B cell (primary cell): ENCODE results near the gene COQ10A. TPM values are rescaled to one million over a fixed set of nuclear protein-coding genes. Genes with fewer than 3 reads are reported as not detected.
A peak's percentile ranks its signal among the peaks of the same experiment; 100 is the strongest.

Source experiments
- ATAC-seq: fragments of 200-7000 bp; cut with Tn5 transposase; one replicate; pipeline ENCODE4 v1.10.0; 2021; ENCODE audit warnings: low read depth, mild to moderate bottlenecking, moderate number of reproducible peaks, moderate library complexity
- CTCF ChIA-PET: fragments of 350-600 bp; sonication (Branson Sonifier 250); formaldehyde crosslinking; loops from one replicate; lab custom pipeline; 2021; ENCODE audit warnings: antibody characterized with exemption, inconsistent platforms; lab: Charles Lee
- POLR2A ChIA-PET: fragments of 350-600 bp; sonication (Branson Sonifier 250); formaldehyde crosslinking; loops from one replicate; lab custom pipeline; 2021; ENCODE audit warnings: antibody characterized with exemption; lab: Charles Lee
- DNase-seq: peaks from one replicate; pipeline ENCODE4 v3.0.0; 2013
- H2AFZ ChIP-seq: 2 replicates; pipeline ENCODE4 v1.6.1; 2012; ENCODE audit warnings: mild to moderate bottlenecking, low read depth, low read length; ENCODE audit not compliant: insufficient read depth, poor library complexity, severe bottlenecking
- H3K27ac ChIP-seq, 2 donors: 1 replicate in 1 of 2; 2 replicates in 1 of 2; pipeline ENCODE4 v1.5.1; 2012 to 2013; ENCODE audit warnings: low read length in 2 of 2, mild to moderate bottlenecking in 2 of 2, moderate library complexity in 1 of 2
- H3K27me3 ChIP-seq, 4 experiments: fragments of 200-600 bp in 1 of 4; sonication (generic) in 1 of 4; replicated peaks in 1 of 4; 1 replicate in 2 of 4; 2 replicates in 2 of 4; pipeline versions ENCODE4 v1.6.1 to v1.7.0; 2013 to 2016; ENCODE audit warnings: low read length in 3 of 4, mild to moderate bottlenecking in 2 of 4, mixed read lengths in 1 of 4, moderate library complexity in 1 of 4; ENCODE audit not compliant: insufficient read depth in 4 of 4, control insufficient read depth in 3 of 4; ENCODE audit errors: control extremely low read depth in 1 of 4
- H3K36me3 ChIP-seq, 2 experiments: replicated peaks in 1 of 2; 1 replicate in 1 of 2; 2 replicates in 1 of 2; pipeline versions ENCODE4 v1.6.1 to v1.7.1; 2013; ENCODE audit warnings: low read length in 1 of 2; ENCODE audit not compliant: insufficient read depth in 2 of 2, control insufficient read depth in 1 of 2; ENCODE audit errors: control extremely low read depth in 1 of 2, extremely low read depth in 1 of 2
- H3K4me1 ChIP-seq, 2 donors: fragments of 200-600 bp in 1 of 2; sonication (generic) in 1 of 2; 1 replicate in 1 of 2; 2 replicates in 1 of 2; pipeline versions ENCODE4 v1.5.1 to v1.6.1; 2013 to 2017; ENCODE audit warnings: low read length in 2 of 2; ENCODE audit not compliant: control insufficient read depth in 2 of 2, insufficient read depth in 2 of 2
- H3K4me2 ChIP-seq: replicated peaks from 2 replicates; pipeline ENCODE3; 2012; ENCODE audit warnings: mild to moderate bottlenecking, low read depth, low read length; ENCODE audit not compliant: poor library complexity, severe bottlenecking
- H3K4me3 ChIP-seq, 5 experiments: fragments of 200-600 bp in 1 of 5; sonication (generic) in 1 of 5; 1 replicate in 3 of 5; 2 replicates in 2 of 5; pipeline versions ENCODE4 v1.5.1 to v1.7.0; 2011 to 2016; ENCODE audit warnings: low read length in 4 of 5, mild to moderate bottlenecking in 4 of 5, low read depth in 2 of 5, control low read depth in 1 of 5, moderate library complexity in 1 of 5; ENCODE audit not compliant: insufficient read depth in 1 of 5; ENCODE audit errors: control extremely low read depth in 1 of 5, extremely low read depth in 1 of 5
- H3K79me2 ChIP-seq: fragments of 200-600 bp; sonication (generic); one replicate; pipeline ENCODE4 v1.6.0; 2016; ENCODE audit warnings: low read length; ENCODE audit not compliant: control insufficient read depth, insufficient read depth
- H3K9ac ChIP-seq: fragments of 200-600 bp; sonication (generic); 2 replicates; pipeline ENCODE4 v1.6.1; 2017; ENCODE audit warnings: mild to moderate bottlenecking, low read length, moderate library complexity
- H3K9me3 ChIP-seq, 3 donors: one replicate each; pipeline versions ENCODE4 v1.6.1 to v1.7.1; 2013; ENCODE audit warnings: low read length in 2 of 3; ENCODE audit not compliant: control insufficient read depth in 2 of 3, insufficient read depth in 1 of 3; ENCODE audit errors: control extremely low read depth in 1 of 3
- H4K20me1 ChIP-seq: 2 replicates; pipeline ENCODE4 v1.6.0; 2012; ENCODE audit warnings: mild to moderate bottlenecking, low read length; ENCODE audit not compliant: insufficient read depth, control insufficient read depth, poor library complexity, severe bottlenecking
- H3K27ac Mint-ChIP-seq: one replicate; pipeline ENCODE4 v1.8.0; 2021; ENCODE audit warnings: mixed read lengths
- H3K27me3 Mint-ChIP-seq: one replicate; pipeline ENCODE4 v1.8.0; 2021; ENCODE audit warnings: mixed read lengths
- H3K4me1 Mint-ChIP-seq: one replicate; pipeline ENCODE4 v1.8.0; 2021; ENCODE audit warnings: mixed read lengths
- H3K4me3 Mint-ChIP-seq: one replicate; pipeline ENCODE4 v1.8.0; 2021; ENCODE audit warnings: mixed read lengths
- H3K9me3 Mint-ChIP-seq: one replicate; pipeline ENCODE4 v1.8.0; 2022; ENCODE audit warnings: mixed read lengths; ENCODE audit not compliant: insufficient read depth
- CTCF ChIP-seq: fragments of 200-600 bp; IDR thresholded peaks from one replicate; pipeline ENCODE4 v1.8.0; 2022; ENCODE audit warnings: antibody characterized with exemption, mild to moderate bottlenecking
- EZH2 ChIP-seq: IDR thresholded peaks from 2 replicates; pipeline ENCODE4 v1.6.1; 2012; ENCODE audit warnings: borderline replicate concordance, low read depth, mild to moderate bottlenecking, moderate library complexity, low read length; ENCODE audit not compliant: insufficient read depth, poor library complexity, severe bottlenecking
- WGBS: methylation state at CpG from one replicate; pipeline ENCODE4 v1.1.5; 2013; ENCODE audit warnings: missing lambda C conversion rate; ENCODE audit not compliant: insufficient coverage; 5-methylcytosine and 5-hydroxymethylcytosine counted together
- intact Hi-C: fragments of 100-400 bp; cut with micrococcal nuclease; formaldehyde crosslinking; loops from one replicate; pipeline ENCODE4 v1.10.0; 2022
- polyA plus RNA-seq: library from polyadenylated mRNA; depleted of rRNA; stranded (reverse); fragments of >200 nt; gene quantifications from 2 replicates; pipeline ENCODE4 v1.2.3, GENCODE V29; 2012
- total RNA-seq, 2 donors: library from RNA; stranded (reverse); fragments of 120-200 nt in 1 of 2; gene quantifications; 1 replicate in 1 of 2; 2 replicates in 1 of 2; pipeline versions ENCODE4 v1.2.3 to v1.2.4, GENCODE V29; 2013 to 2022

Gene COQ10A
- total and polyA plus RNA-seq, 2 donors (not counting 1 experiment from before 2014, with no cell fraction given), result 73.5 to 73.6 TPM

- POLR2A ChIA-PET, result interaction anchor here (1.6 to 2.3 kb wide), 3 partner anchors 8 to 141 kb away, joined by 3 to 12 read pairs (median 6); partner anchors contain the start of genes COQ10A, CS and ZC3H10
- peaks cover 18% of the 10 kb centered on the region for H3K4me1 Mint-ChIP-seq
- WGBS, result 7% methylated on average over 3 of the region's 9 CpGs
- peak overlapping the region; percentile 92 for H3K27ac Mint-ChIP-seq
- Histone ChIP-seq H3K27ac (peak overlapping the region; percentile 60 to 81), H3K4me1 (peaks cover 16 to 21% of the 10 kb centered on the region in 2 donors), H3K36me3 (peaks cover 0 to 24% of the 10 kb centered on the region in 2 experiments), H3K27me3 (no peaks in the 10 kb centered on the region), H4K20me1 (peaks cover 21% of the 10 kb centered on the region), H3K79me2 (peaks cover 35% of the 10 kb centered on the region), H3K9me3 (no peaks in the 10 kb centered on the region), H3K4me2 (peak overlapping the region; percentile 98), H3K9ac (peak overlapping the region; percentile 97), H2AFZ (peak overlapping the region; percentile 100), H3K4me3 (peak overlapping the region; percentile 32 to 99 (median 77))
- no peak for TF ChIP-seq CTCF
- TF ChIP-seq EZH2, result no peak
- intact Hi-C loops, result loop anchor here (1.0 to 5.0 kb wide), 8 partner anchors 8 to 205 kb away; partner anchors contain the start of genes CS, NABP2 and ZC3H10
- no peaks in the 10 kb centered on the region for H3K27me3 Mint-ChIP-seq
- peak overlapping the region; percentile 90 for H3K4me3 Mint-ChIP-seq
- DNase-seq (no peak), ATAC-seq (no peak)
- H3K9me3 Mint-ChIP-seq, result no peaks in the 10 kb centered on the region
- CTCF ChIA-PET, result interaction anchor here (0.6 to 5.8 kb wide), 28 partner anchors 9 to 520 kb away, joined by 3 to 40 read pairs (median 4); partner anchors contain the start of genes RNF41, RPL41, SMARCC2 and SPRYD4
Measured at GRCh38 chr12:56258820-56259183, 7.9 kb upstream of the COQ10A start.

- peaks cover 0 to 16% of the 10 kb centered on the region in 2 experiments for H3K36me3 ChIP-seq
- intact Hi-C loops, result no loop called here
- no peaks in the 10 kb centered on the region for H3K27me3 ChIP-seq
- H3K4me1 Mint-ChIP-seq, result peaks cover 18% of the 10 kb centered on the region
- ATAC-seq (no peak), DNase-seq (no peak)
- whole genome bisulfite sequencing, result 100% methylated on average over 4 of the region's 8 CpGs
- no peak overlapping the region for H3K4me2 ChIP-seq
- H3K27me3 Mint-ChIP-seq, result no peaks in the 10 kb centered on the region
- no peak overlapping the region for H3K4me3 ChIP-seq
- no peak overlapping the region for H3K27ac ChIP-seq
- ChIA-PET POLR2A (no interaction called here), CTCF (interaction anchor here (0.8 to 5.8 kb wide), 5 partner anchors 23 to 142 kb away, joined by 3 to 40 read pairs (median 3); partner anchors contain the start of gene ZC3H10)
- H2AFZ ChIP-seq, result no peak overlapping the region
- H4K20me1 ChIP-seq, result peaks cover 21% of the 10 kb centered on the region
- H3K79me2 ChIP-seq, result peaks cover 32% of the 10 kb centered on the region
- H3K4me3 Mint-ChIP-seq, result no peak overlapping the region
- no peaks in the 10 kb centered on the region for H3K9me3 Mint-ChIP-seq
- peaks cover 16 to 21% of the 10 kb centered on the region in 2 donors for H3K4me1 ChIP-seq
- no peak overlapping the region for H3K27ac Mint-ChIP-seq
- H3K9ac ChIP-seq, result no peak overlapping the region
- TF ChIP-seq CTCF (no peak), EZH2 (no peak)
- no peaks in the 10 kb centered on the region for H3K9me3 ChIP-seq
Measured at GRCh38 chr12:56260380-56260779, 6.4 kb upstream of the COQ10A start.
